ENCODE measurements around the gene KLF6.

DNA sequence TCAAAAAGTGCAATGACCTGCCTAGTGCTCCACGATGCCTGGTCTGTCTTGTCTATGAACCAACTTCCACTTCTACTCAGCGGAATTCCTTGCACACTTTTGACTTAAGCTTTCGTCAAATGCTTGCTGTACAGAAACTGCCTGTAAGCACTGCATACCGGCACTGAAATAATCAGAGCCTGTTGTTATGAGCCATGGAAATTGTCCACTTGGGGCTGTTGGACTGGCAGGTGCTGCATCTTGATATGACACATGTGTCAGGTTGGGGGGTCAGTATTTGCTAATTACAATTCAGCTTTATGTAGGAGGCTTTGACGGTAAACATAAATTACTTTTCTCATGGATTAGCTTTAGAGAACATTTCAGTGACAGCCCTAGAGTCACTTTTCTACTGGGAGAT lies 32.0 kb upstream of the KLF6 start:
- TF ChIP-seq, protein P1, sequence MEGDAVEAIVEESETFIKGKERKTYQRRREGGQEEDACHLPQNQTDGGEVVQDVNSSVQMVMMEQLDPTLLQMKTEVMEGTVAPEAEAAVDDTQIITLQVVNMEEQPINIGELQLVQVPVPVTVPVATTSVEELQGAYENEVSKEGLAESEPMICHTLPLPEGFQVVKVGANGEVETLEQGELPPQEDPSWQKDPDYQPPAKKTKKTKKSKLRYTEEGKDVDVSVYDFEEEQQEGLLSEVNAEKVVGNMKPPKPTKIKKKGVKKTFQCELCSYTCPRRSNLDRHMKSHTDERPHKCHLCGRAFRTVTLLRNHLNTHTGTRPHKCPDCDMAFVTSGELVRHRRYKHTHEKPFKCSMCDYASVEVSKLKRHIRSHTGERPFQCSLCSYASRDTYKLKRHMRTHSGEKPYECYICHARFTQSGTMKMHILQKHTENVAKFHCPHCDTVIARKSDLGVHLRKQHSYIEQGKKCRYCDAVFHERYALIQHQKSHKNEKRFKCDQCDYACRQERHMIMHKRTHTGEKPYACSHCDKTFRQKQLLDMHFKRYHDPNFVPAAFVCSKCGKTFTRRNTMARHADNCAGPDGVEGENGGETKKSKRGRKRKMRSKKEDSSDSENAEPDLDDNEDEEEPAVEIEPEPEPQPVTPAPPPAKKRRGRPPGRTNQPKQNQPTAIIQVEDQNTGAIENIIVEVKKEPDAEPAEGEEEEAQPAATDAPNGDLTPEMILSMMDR (IDR thresholded peaks at IDR 0.05) = no peak
- no peak for TF ChIP-seq POLR2A (IDR thresholded peaks at IDR 0.05)
- no peak for TF ChIP-seq EP300 (IDR thresholded peaks at IDR 0.05)
